Trophoblast cell (in vitro differentiated cells and primary cell): Measurements from ENCODE around the gene OSTN.
"Not testable (repeated sequence)": the region's sequence is repeated elsewhere in the genome, so short reads cannot be mapped to it uniquely, and the experiment has no call there.

Experiments
- DNase-seq, 2 donors: peaks; one replicate each; pipeline ENCODE4 v3.0.0-alpha.2; 2016
- H2AFZ ChIP-seq: 2 replicates; pipeline ENCODE4 v1.6.1; 2013; ENCODE audit warnings: low read length, moderate library complexity, mild to moderate bottlenecking; ENCODE audit not compliant: insufficient read depth, poor library complexity
- H2AK5ac ChIP-seq: 2 replicates; pipeline ENCODE4 v1.6.1; 2013; ENCODE audit warnings: mild to moderate bottlenecking, low read length
- H2BK120ac ChIP-seq: 2 replicates; pipeline ENCODE4 v1.6.1; 2013; ENCODE audit warnings: low read length, mild to moderate bottlenecking, moderate library complexity; ENCODE audit not compliant: insufficient read depth, poor library complexity
- H2BK12ac ChIP-seq: 2 replicates; pipeline ENCODE4 v1.6.1; 2013; ENCODE audit warnings: mild to moderate bottlenecking, low read length, moderate library complexity
- H2BK5ac ChIP-seq: 2 replicates; pipeline ENCODE4 v1.6.1; 2013; ENCODE audit warnings: low read length, low read depth, moderate library complexity, mild to moderate bottlenecking; ENCODE audit not compliant: poor library complexity
- H3K14ac ChIP-seq: 2 replicates; pipeline ENCODE4 v1.6.1; 2013; ENCODE audit warnings: mild to moderate bottlenecking, low read length
- H3K18ac ChIP-seq: 2 replicates; pipeline ENCODE4 v1.6.1; 2013; ENCODE audit warnings: mild to moderate bottlenecking, low read length
- H3K23ac ChIP-seq: 2 replicates; pipeline ENCODE4 v1.6.1; 2013; ENCODE audit warnings: low read length
- H3K27ac ChIP-seq: 2 replicates; pipeline ENCODE4 v1.5.1; 2013; ENCODE audit warnings: low read depth, mild to moderate bottlenecking, inconsistent platforms, low read length, moderate library complexity
- H3K27me3 ChIP-seq: 2 replicates; pipeline ENCODE4 v1.6.1; 2013; ENCODE audit warnings: inconsistent platforms, mild to moderate bottlenecking, low read length, moderate library complexity; ENCODE audit not compliant: insufficient read depth
- H3K36me3 ChIP-seq, 2 experiments: 1 replicate in 1 of 2; 2 replicates in 1 of 2; pipeline ENCODE4 v1.6.1; 2013; ENCODE audit warnings: low read length in 2 of 2, mild to moderate bottlenecking in 2 of 2, moderate library complexity in 1 of 2; ENCODE audit not compliant: insufficient read depth in 2 of 2, control insufficient read depth in 1 of 2
- H3K4ac ChIP-seq: 2 replicates; pipeline ENCODE4 v1.6.1; 2013; ENCODE audit warnings: low read depth, mild to moderate bottlenecking, low read length, moderate library complexity
- H3K4me1 ChIP-seq, 2 experiments: 1 replicate in 1 of 2; 2 replicates in 1 of 2; pipeline ENCODE4 v1.6.1; 2013; ENCODE audit warnings: low read length in 2 of 2, mild to moderate bottlenecking in 2 of 2, moderate library complexity in 1 of 2; ENCODE audit not compliant: insufficient read depth in 2 of 2, control insufficient read depth in 1 of 2
- H3K4me2 ChIP-seq: 2 replicates; pipeline ENCODE4 v1.6.1; 2013; ENCODE audit warnings: inconsistent platforms, mild to moderate bottlenecking, low read length, moderate library complexity
- H3K4me3 ChIP-seq: 2 replicates; pipeline ENCODE4 v1.5.1; 2013; ENCODE audit warnings: mild to moderate bottlenecking, low read depth, low read length, inconsistent platforms
- H3K79me1 ChIP-seq: one replicate; pipeline ENCODE4 v1.6.1; 2013; ENCODE audit warnings: low read length
- H3K79me2 ChIP-seq: 2 replicates; pipeline ENCODE4 v1.6.1; 2013; ENCODE audit warnings: low read length, mild to moderate bottlenecking; ENCODE audit not compliant: control insufficient read depth, insufficient read depth, poor library complexity
- H3K9ac ChIP-seq: 2 replicates; pipeline ENCODE4 v1.6.1; 2013; ENCODE audit warnings: mild to moderate bottlenecking, low read length
- H3K9me3 ChIP-seq: 2 replicates; pipeline ENCODE4 v1.6.1; 2013; ENCODE audit warnings: low read depth, mild to moderate bottlenecking, control low read depth, inconsistent platforms, low read length; ENCODE audit not compliant: insufficient read depth
- H4K12ac ChIP-seq: 2 replicates; pipeline ENCODE4 v1.6.1; 2013; ENCODE audit warnings: low read depth, mild to moderate bottlenecking, low read length, moderate library complexity
- H4K8ac ChIP-seq: 2 replicates; pipeline ENCODE4 v1.6.1; 2013; ENCODE audit warnings: low read depth, mild to moderate bottlenecking, low read length, moderate library complexity
- H4K91ac ChIP-seq: one replicate; pipeline ENCODE4 v1.6.1; 2013; ENCODE audit warnings: low read depth, mild to moderate bottlenecking, low read length, moderate library complexity
- WGBS: extraction: QIAGEN DNeasy Blood & Tissue Kit; methylation state at CpG from one replicate; pipeline ENCODE4 v1.1.7; 2013; ENCODE audit warnings: missing lambda C conversion rate; ENCODE audit not compliant: insufficient read length, insufficient coverage; ENCODE audit errors: extremely low coverage; 5-methylcytosine and 5-hydroxymethylcytosine counted together

Gene OSTN

GRCh38 chr3:191188246-191188645 lies 10.8 kb upstream of the OSTN start:
- not testable (repeated sequence) for H3K9ac ChIP-seq, H2AFZ ChIP-seq, H3K79me2 ChIP-seq, H4K8ac ChIP-seq, H4K91ac ChIP-seq, H4K12ac ChIP-seq, H3K9me3 ChIP-seq, DNase-seq, H2BK120ac ChIP-seq, H3K18ac ChIP-seq, H2BK5ac ChIP-seq, H3K79me1 ChIP-seq, H2BK12ac ChIP-seq, H3K36me3 ChIP-seq, H3K14ac ChIP-seq, H2AK5ac ChIP-seq, H3K4me1 ChIP-seq, H3K27ac ChIP-seq, H3K4me3 ChIP-seq, H3K4me2 ChIP-seq, H3K4ac ChIP-seq, H3K23ac ChIP-seq, H3K27me3 ChIP-seq
- WGBS: no CpG with 5 or more reads among the region's 5 CpGs

DNA sequence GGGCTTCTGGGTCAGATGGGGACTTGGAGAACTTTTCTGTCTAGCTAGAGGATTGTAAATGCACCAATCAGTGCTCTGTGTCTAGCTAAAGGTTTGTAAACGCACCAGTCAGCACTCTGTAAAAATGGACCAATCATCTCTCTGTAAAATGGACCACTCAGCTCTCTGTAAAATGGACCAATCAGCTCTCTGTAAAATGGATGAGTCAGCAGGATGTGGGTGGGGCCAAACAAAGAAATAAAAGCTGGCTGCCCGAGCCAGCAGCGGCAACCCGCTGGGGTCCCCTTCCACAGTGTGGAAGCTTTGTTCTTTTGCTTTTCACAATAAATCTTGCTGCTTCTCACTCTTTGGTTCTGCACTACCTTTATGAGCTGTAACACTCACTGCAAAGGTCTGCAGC lies 6.8 kb upstream of the OSTN start:
- not testable (repeated sequence) for H2AK5ac ChIP-seq, DNase-seq, H3K4me2 ChIP-seq, H3K23ac ChIP-seq, H4K91ac ChIP-seq, H3K27ac ChIP-seq, H3K14ac ChIP-seq, H4K8ac ChIP-seq, H2BK12ac ChIP-seq, H3K4me1 ChIP-seq, H3K18ac ChIP-seq, H3K4ac ChIP-seq, H3K79me2 ChIP-seq, H3K36me3 ChIP-seq, H3K9me3 ChIP-seq, H3K27me3 ChIP-seq, H4K12ac ChIP-seq, H3K4me3 ChIP-seq, H3K79me1 ChIP-seq, H2AFZ ChIP-seq, H2BK5ac ChIP-seq, H3K9ac ChIP-seq, H2BK120ac ChIP-seq
- WGBS: no CpG with 5 or more reads among the region's 4 CpGs

- H2BK12ac ChIP-seq: no peak overlapping the region
- no peaks in the 10 kb centered on the region for H3K4me1 ChIP-seq
- no peak overlapping the region for H3K9ac ChIP-seq
- H3K27ac ChIP-seq: no peak overlapping the region
- H2AFZ ChIP-seq: no peak overlapping the region
- H3K79me2 ChIP-seq: no peaks in the 10 kb centered on the region
- H4K91ac ChIP-seq: no peak overlapping the region
- H3K4me2 ChIP-seq: no peak overlapping the region
- H3K18ac ChIP-seq: no peak overlapping the region
- no peak overlapping the region for H2AK5ac ChIP-seq
- H2BK120ac ChIP-seq: no peak overlapping the region
- H3K36me3 ChIP-seq: no peaks in the 10 kb centered on the region
- H2BK5ac ChIP-seq: no peak overlapping the region
- H4K12ac ChIP-seq: no peak overlapping the region
- no peak overlapping the region for H3K4me3 ChIP-seq
- no peak overlapping the region for H3K14ac ChIP-seq
- DNase-seq: no peak
- no peaks in the 10 kb centered on the region for H3K27me3 ChIP-seq
- no peak overlapping the region for H3K23ac ChIP-seq
- no peaks in the 10 kb centered on the region for H3K79me1 ChIP-seq
- H3K4ac ChIP-seq: no peak overlapping the region
- H4K8ac ChIP-seq: no peak overlapping the region
- H3K9me3 ChIP-seq: no peaks in the 10 kb centered on the region
Measured at GRCh38 chr3:191192941-191193340, 6.1 kb upstream of the OSTN start.

GRCh38 chr3:191197761-191198306 lies 1.2 kb upstream of the OSTN start:
- H3K4me2 ChIP-seq: no peak overlapping the region
- no peak overlapping the region for H2BK5ac ChIP-seq
- H3K79me1 ChIP-seq: no peaks in the 10 kb centered on the region
- WGBS: no CpG with 5 or more reads among the region's 3 CpGs
- no peak overlapping the region for H2AK5ac ChIP-seq
- no peaks in the 10 kb centered on the region for H3K4me1 ChIP-seq
- no peaks in the 10 kb centered on the region for H3K9me3 ChIP-seq
- H3K18ac ChIP-seq: no peak overlapping the region
- no peaks in the 10 kb centered on the region for H3K79me2 ChIP-seq
- no peaks in the 10 kb centered on the region for H3K27me3 ChIP-seq
- no peak overlapping the region for H3K14ac ChIP-seq
- H4K91ac ChIP-seq: no peak overlapping the region
- H3K4ac ChIP-seq: no peak overlapping the region
- no peak overlapping the region for H4K8ac ChIP-seq
- no peak for DNase-seq
- no peak overlapping the region for H4K12ac ChIP-seq
- H3K9ac ChIP-seq: no peak overlapping the region
- H2BK120ac ChIP-seq: no peak overlapping the region
- H3K4me3 ChIP-seq: no peak overlapping the region
- no peak overlapping the region for H3K23ac ChIP-seq
- H3K27ac ChIP-seq: no peak overlapping the region
- H3K36me3 ChIP-seq: no peaks in the 10 kb centered on the region
- no peak overlapping the region for H2AFZ ChIP-seq
- no peak overlapping the region for H2BK12ac ChIP-seq
